Uterus (tissue), 4 donors: ENCODE results near the gene HSPG2. TPM values are rescaled to one million over a fixed set of nuclear protein-coding genes. Genes with fewer than 3 reads are reported as not detected.

Experiments used
- DNase-seq, 2 donors: peaks; one replicate each; pipeline ENCODE4 v3.0.0-alpha.2; 2019 to 2020
- H3K27ac ChIP-seq, 2 donors: fragments of 200-600 bp; sonication (generic); 1 replicate in 1 of 2; 2 replicates in 1 of 2; pipeline ENCODE4 v1.5.1; 2016 to 2018
- H3K27me3 ChIP-seq, 2 donors: fragments of 200-600 bp; sonication (generic); one replicate each; pipeline ENCODE4 v1.5.1; 2018 to 2019; ENCODE audit warnings: control low read depth in 1 of 2
- H3K36me3 ChIP-seq, 2 donors: fragments of 200-600 bp; sonication (generic); one replicate each; pipeline ENCODE4 v1.5.1; 2019; ENCODE audit warnings: control low read depth in 1 of 2
- H3K4me1 ChIP-seq, 2 donors: fragments of 200-600 bp; sonication (generic); one replicate each; pipeline ENCODE4 v1.5.1; 2018 to 2019; ENCODE audit warnings: control low read depth in 1 of 2
- H3K4me3 ChIP-seq, 2 donors: fragments of 200-600 bp; sonication (generic); 1 replicate in 1 of 2; 2 replicates in 1 of 2; pipeline ENCODE4 v1.5.1; 2018 to 2019; ENCODE audit warnings: mild to moderate bottlenecking in 1 of 2
- H3K9me3 ChIP-seq, 2 donors: fragments of 200-600 bp; sonication (generic); one replicate each; pipeline ENCODE4 v1.5.1; 2019; ENCODE audit warnings: control low read depth in 1 of 2
- CTCF ChIP-seq, 4 experiments: fragments of 200-600 bp in 2 of 4; fragments of 450-650 bp in 2 of 4; sonication (generic) in 2 of 4; IDR thresholded peaks; one replicate each; pipeline ENCODE4 v1.5.1; 2016 to 2019; ENCODE audit warnings: antibody characterized with exemption in 4 of 4, mild to moderate bottlenecking in 2 of 4, moderate library complexity in 1 of 4
- POLR2A ChIP-seq, 2 donors: fragments of 450-650 bp; IDR thresholded peaks; one replicate each; pipeline ENCODE4 v1.6.1; 2016; ENCODE audit warnings: antibody characterized with exemption in 2 of 2, mild to moderate bottlenecking in 1 of 2, moderate library complexity in 1 of 2
- intact Hi-C: fragments of 100-400 bp; cut with DNase I; formaldehyde crosslinking; loops from one replicate; pipeline ENCODE4 v1.15.1; 2023; ENCODE audit warnings: low total_unique reads
- total RNA-seq, 4 donors: library from RNA; depleted of rRNA in 3 of 4; stranded (reverse); fragments of >200 nt in 3 of 4; gene quantifications; one replicate each; pipeline versions ENCODE4 v1.1.0 to v1.2.4, GENCODE V29; 2014 to 2023
- donor health status: DM: yes; HTN: yes; CAD: no.

The HSPG2 gene
- total RNA-seq, 4 donors from 2014 or later, result 96.8 to 677 (median 290) TPM

GRCh38 chr1:21865943-21866706, 71.0 kb downstream of the HSPG2 start:
- DNase-seq, result no peak
- Histone ChIP-seq H3K27me3 (no peaks in the 10 kb centered on the region), H3K27ac (no peak overlapping the region), H3K36me3 (no peaks in the 10 kb centered on the region), H3K4me1 (peaks cover 0 to 7% of the 10 kb centered on the region in 2 donors), H3K9me3 (no peaks in the 10 kb centered on the region), H3K4me3 (no peak overlapping the region)
- no peak for TF ChIP-seq CTCF (IDR thresholded peaks at IDR 0.05)
- TF ChIP-seq POLR2A (IDR thresholded peaks at IDR 0.05), result no peak
- intact Hi-C loops, result loop anchor here (10.0 kb wide), 1 partner anchor 99 kb away; no protein-coding TSS in a partner anchor

- intact Hi-C loops, result loop anchor here (10.0 kb wide), 1 partner anchor 99 kb away; no protein-coding TSS in a partner anchor
- no peaks in the 10 kb centered on the region for H3K27me3 ChIP-seq
- no peak overlapping the region for H3K4me3 ChIP-seq
- peaks cover 0 to 7% of the 10 kb centered on the region in 2 donors for H3K4me1 ChIP-seq
- TF ChIP-seq POLR2A (IDR thresholded peaks at IDR 0.05) (no peak), CTCF (IDR thresholded peaks at IDR 0.05) (no peak)
- H3K9me3 ChIP-seq, result no peaks in the 10 kb centered on the region
- H3K36me3 ChIP-seq, result no peaks in the 10 kb centered on the region
- DNase-seq, result no peak
- no peak overlapping the region for H3K27ac ChIP-seq
These were observed 71.5 kb downstream of the HSPG2 start for GRCh38 chr1:21865609-21865942.

- DNase-seq, result no peak
- no peaks in the 10 kb centered on the region for H3K4me1 ChIP-seq
- TF ChIP-seq POLR2A (IDR thresholded peaks at IDR 0.05), result no peak
- no peak for TF ChIP-seq CTCF (IDR thresholded peaks at IDR 0.05)
- no peaks in the 10 kb centered on the region for H3K9me3 ChIP-seq
- no peaks in the 10 kb centered on the region for H3K27me3 ChIP-seq
- no peak overlapping the region for H3K27ac ChIP-seq
- intact Hi-C loops, result loop anchor here (10.0 kb wide), 1 partner anchor 100 kb away; no protein-coding TSS in a partner anchor
- no peaks in the 10 kb centered on the region for H3K36me3 ChIP-seq
- no peak overlapping the region for H3K4me3 ChIP-seq
These were observed 72.4 kb downstream of the HSPG2 start for GRCh38 chr1:21864730-21865129.

DNA sequence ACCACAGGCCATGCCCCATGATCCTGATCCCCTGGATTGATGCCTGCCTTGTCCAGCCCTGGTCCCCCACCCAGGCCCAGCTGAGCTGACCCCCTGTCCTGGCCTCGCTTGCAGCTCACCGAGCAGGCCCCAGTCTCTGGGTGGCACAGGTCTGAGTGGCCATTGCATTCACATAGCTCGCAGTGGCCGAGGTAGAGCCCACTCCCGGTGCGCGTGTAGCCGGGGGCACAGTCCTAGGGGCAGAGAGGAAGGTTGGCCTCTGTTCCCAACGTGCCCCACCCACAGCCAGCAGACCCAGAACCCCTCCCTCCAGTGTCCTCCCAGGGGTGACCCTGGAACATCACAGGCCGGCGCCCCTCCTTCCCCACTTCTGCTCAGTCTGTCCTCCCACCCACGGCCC, 73.1 kb downstream of the HSPG2 start:
- Histone ChIP-seq H3K9me3 (no peaks in the 10 kb centered on the region), H3K4me3 (no peak overlapping the region), H3K27ac (no peak overlapping the region), H3K36me3 (no peaks in the 10 kb centered on the region), H3K27me3 (no peaks in the 10 kb centered on the region), H3K4me1 (no peaks in the 10 kb centered on the region)
- no peak for TF ChIP-seq CTCF (IDR thresholded peaks at IDR 0.05)
- no peak for TF ChIP-seq POLR2A (IDR thresholded peaks at IDR 0.05)
- intact Hi-C loops, result loop anchor here (10.0 kb wide), 1 partner anchor 101 kb away; no protein-coding TSS in a partner anchor
- no peak for DNase-seq

DNA sequence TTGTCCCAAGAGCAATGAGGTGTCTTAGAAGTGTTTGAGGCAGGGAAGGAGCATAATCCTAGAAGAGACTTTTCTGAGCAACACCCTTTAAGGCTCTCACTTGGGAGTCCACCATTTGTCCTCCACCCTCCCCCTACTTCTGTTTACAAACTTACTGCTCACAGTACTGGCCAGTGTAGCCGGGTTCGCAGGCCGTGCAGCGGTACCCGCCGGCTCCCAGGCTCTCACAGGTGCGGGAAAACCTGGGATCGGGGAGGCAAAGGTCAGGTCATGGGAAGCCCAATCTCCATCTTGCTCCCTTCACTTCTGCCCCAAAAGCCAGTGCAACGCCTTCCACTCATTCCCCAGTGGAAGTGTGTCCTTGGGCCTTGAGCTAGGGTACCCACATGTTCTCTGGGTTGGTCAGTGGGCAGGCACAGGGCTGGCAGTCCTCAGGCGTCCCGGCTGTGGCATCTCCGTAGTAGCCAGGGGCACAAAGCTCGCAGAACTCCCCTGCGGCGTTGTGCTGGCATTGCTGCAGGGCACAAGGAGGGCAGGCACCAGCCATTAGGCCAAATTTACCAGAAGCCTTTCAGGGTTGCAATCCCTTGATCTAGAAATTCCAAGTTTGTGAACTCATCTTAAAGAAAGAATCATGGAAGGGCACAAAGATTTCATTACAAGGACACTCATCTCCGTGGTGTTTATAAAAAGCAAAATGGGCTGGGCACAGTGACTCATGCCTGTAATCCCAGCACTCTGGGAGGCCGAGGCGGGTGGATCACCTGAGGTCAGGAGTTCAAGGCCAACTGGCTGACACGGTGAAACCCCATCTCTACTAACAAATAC, 75.3 kb downstream of the HSPG2 start:
- Histone ChIP-seq H3K36me3 (no peaks in the 10 kb centered on the region), H3K4me3 (no peak overlapping the region), H3K9me3 (no peaks in the 10 kb centered on the region), H3K27me3 (no peaks in the 10 kb centered on the region), H3K4me1 (no peaks in the 10 kb centered on the region), H3K27ac (peak overlapping the region in 1 of 2 donors; percentile 18)
- no peak for DNase-seq
- TF ChIP-seq CTCF (IDR thresholded peaks at IDR 0.05), result no peak
- no peak for TF ChIP-seq POLR2A (IDR thresholded peaks at IDR 0.05)
- intact Hi-C loops, result loop anchor here (10.0 kb wide), 1 partner anchor 103 kb away; no protein-coding TSS in a partner anchor
